H1 (cell line): ENCODE results near the gene RPS6KL1. TPM values are rescaled to one million over a fixed set of nuclear protein-coding genes. Genes with fewer than 3 reads are reported as not detected.

Experiments
- CTCF ChIA-PET: fragments of 300-600 bp; sonication (Branson Sonifier 250); formaldehyde crosslinking; loops from one replicate; lab custom pipeline; 2021; ENCODE audit not compliant: partially characterized antibody; lab: Charles Lee
- POLR2A ChIA-PET: fragments of 300-600 bp; sonication (Branson Sonifier 250); formaldehyde crosslinking; loops from one replicate; lab custom pipeline; 2021; ENCODE audit warnings: inconsistent platforms; ENCODE audit not compliant: partially characterized antibody; lab: Charles Lee
- DNase-seq, 2 experiments: peaks; one replicate each; pipeline versions ENCODE4 v3.0.0 to v3.0.0-alpha.2; 2010 to 2022; ENCODE audit warnings: low spot score in 2 of 2, low read depth in 1 of 2, mixed read lengths in 1 of 2
- FAIRE-seq: peaks from 2 replicates; lab custom pipeline; 2011; peaks lifted over from hg19 to GRCh38; lab: Jason Lieb, UNC
- H2AFZ ChIP-seq: 2 replicates; pipeline ENCODE4 v1.8.1; 2012; ENCODE audit warnings: low read length, inconsistent platforms
- H2AK5ac ChIP-seq: 2 replicates; pipeline ENCODE4 v1.6.1; 2013; ENCODE audit warnings: low read depth, low read length
- H2BK120ac ChIP-seq: replicated peaks from 2 replicates; pipeline ENCODE3; 2013; ENCODE audit warnings: low read depth, low read length, inconsistent platforms
- H2BK12ac ChIP-seq: 2 replicates; pipeline ENCODE4 v1.6.1; 2013; ENCODE audit warnings: low read depth, low read length
- H2BK15ac ChIP-seq: 2 replicates; pipeline ENCODE4 v1.6.1; 2013; ENCODE audit warnings: low read length
- H2BK20ac ChIP-seq: 2 replicates; pipeline ENCODE4 v1.6.1; 2013; ENCODE audit warnings: low read length
- H2BK5ac ChIP-seq: 2 replicates; pipeline ENCODE4 v1.6.1; 2013; ENCODE audit warnings: low read depth, low read length
- H3K14ac ChIP-seq: 2 replicates; pipeline ENCODE4 v1.6.1; 2013; ENCODE audit warnings: inconsistent platforms; ENCODE audit not compliant: insufficient read length
- H3K18ac ChIP-seq: 2 replicates; pipeline ENCODE4 v1.6.1; 2013; ENCODE audit warnings: low read length; ENCODE audit errors: extremely low read depth
- H3K23ac ChIP-seq: 2 replicates; pipeline ENCODE4 v1.6.1; 2013; ENCODE audit warnings: inconsistent platforms; ENCODE audit not compliant: insufficient read length
- H3K23me2 ChIP-seq: 2 replicates; pipeline ENCODE4 v1.6.1; 2013; ENCODE audit warnings: low read depth, low read length
- H3K27ac ChIP-seq: 2 replicates; pipeline ENCODE4 v1.6.1; 2011; ENCODE audit warnings: low read depth, low read length, inconsistent platforms
- H3K27me3 ChIP-seq, 4 experiments: replicated peaks in 1 of 4; 1 replicate in 1 of 4; 2 replicates in 3 of 4; pipeline versions ENCODE4 v1.6.1 to v1.8.1; 2011 to 2013; ENCODE audit warnings: low read length in 3 of 4, mild to moderate bottlenecking in 3 of 4, inconsistent platforms in 2 of 4, mixed read lengths in 2 of 4, moderate library complexity in 1 of 4; ENCODE audit not compliant: control insufficient read depth in 3 of 4, insufficient read depth in 3 of 4; ENCODE audit errors: extremely low read depth in 1 of 4
- H3K36me3 ChIP-seq, 4 experiments: 2 replicates each; pipeline versions ENCODE4 v1.6.1 to v1.8.1; 2011 to 2013; ENCODE audit warnings: mild to moderate bottlenecking in 4 of 4, low read length in 3 of 4, moderate library complexity in 2 of 4, control low read depth in 1 of 4, inconsistent platforms in 1 of 4; ENCODE audit not compliant: insufficient read depth in 4 of 4, control insufficient read depth in 2 of 4
- H3K4ac ChIP-seq: replicated peaks from 2 replicates; pipeline ENCODE3; 2013; ENCODE audit warnings: low read length, low read depth, mixed read lengths, inconsistent platforms; ENCODE audit not compliant: insufficient read length
- H3K4me1 ChIP-seq, 4 experiments: replicated peaks in 1 of 4; 1 replicate in 1 of 4; 2 replicates in 3 of 4; pipeline versions ENCODE4 v1.6.1 to v1.8.1; 2011 to 2013; ENCODE audit warnings: low read length in 3 of 4, inconsistent platforms in 2 of 4, mixed read lengths in 1 of 4; ENCODE audit not compliant: insufficient read depth in 4 of 4, control insufficient read depth in 3 of 4
- H3K4me2 ChIP-seq, 2 experiments: 2 replicates each; pipeline versions ENCODE4 v1.6.1 to v1.8.1; 2011 to 2013; ENCODE audit warnings: low read depth in 2 of 2, low read length in 2 of 2, control low read depth in 1 of 2, inconsistent platforms in 1 of 2, mild to moderate bottlenecking in 1 of 2; ENCODE audit not compliant: insufficient read depth in 1 of 2
- H3K4me3 ChIP-seq, 4 experiments: fragments of 200-600, 300-600 bp in 1 of 4; sonication (generic), shearing (Covaris generic), sonication (Bioruptor Twin) in 1 of 4; 2 replicates each; pipeline versions ENCODE4 v1.5.1 to v1.8.1; 2011 to 2016; ENCODE audit warnings: low read length in 4 of 4, low read depth in 3 of 4, control low read depth in 2 of 4, inconsistent platforms in 2 of 4, mild to moderate bottlenecking in 2 of 4, mixed read lengths in 1 of 4, moderate library complexity in 1 of 4; ENCODE audit not compliant: insufficient read depth in 2 of 4; ENCODE audit errors: extremely low read depth in 1 of 4
- H3K56ac ChIP-seq: replicated peaks from 2 replicates; pipeline ENCODE3; 2013; ENCODE audit warnings: low read depth, mild to moderate bottlenecking, mixed read lengths, low read length, inconsistent platforms; ENCODE audit not compliant: insufficient read length
- H3K79me1 ChIP-seq: 2 replicates; pipeline ENCODE4 v1.6.1; 2013; ENCODE audit warnings: low read depth, low read length, control low read depth
- H3K79me2 ChIP-seq, 2 experiments: 2 replicates each; pipeline versions ENCODE4 v1.6.1 to v1.8.1; 2012 to 2013; ENCODE audit warnings: low read length in 2 of 2, mild to moderate bottlenecking in 2 of 2, inconsistent platforms in 1 of 2; ENCODE audit not compliant: insufficient read depth in 2 of 2, control insufficient read depth in 1 of 2
- H3K9ac ChIP-seq, 4 experiments: replicated peaks in 1 of 4; 1 replicate in 1 of 4; 2 replicates in 3 of 4; pipeline versions ENCODE4 v1.6.1 to v1.8.1; 2011 to 2013; ENCODE audit warnings: low read depth in 3 of 4, low read length in 3 of 4, control low read depth in 2 of 4, mild to moderate bottlenecking in 2 of 4, moderate library complexity in 2 of 4, inconsistent platforms in 1 of 4; ENCODE audit errors: extremely low read depth in 1 of 4
- H3K9me3 ChIP-seq, 2 experiments: 2 replicates each; pipeline versions ENCODE4 v1.6.1 to v1.8.1; 2012 to 2013; ENCODE audit warnings: mild to moderate bottlenecking in 2 of 2, moderate library complexity in 2 of 2, control low read depth in 1 of 2, inconsistent platforms in 1 of 2, low read depth in 1 of 2, low read length in 1 of 2, mixed read lengths in 1 of 2; ENCODE audit not compliant: insufficient read depth in 2 of 2
- H4K20me1 ChIP-seq, 2 experiments: replicated peaks in 1 of 2; 2 replicates each; pipeline versions ENCODE3 to v1.8.1; 2011 to 2013; ENCODE audit warnings: inconsistent platforms in 2 of 2, low read length in 2 of 2, mild to moderate bottlenecking in 1 of 2; ENCODE audit not compliant: insufficient read depth in 2 of 2, control insufficient read depth in 1 of 2
- H4K5ac ChIP-seq: 2 replicates; pipeline ENCODE4 v1.6.1; 2013; ENCODE audit warnings: low read length, low read depth, mixed read lengths, inconsistent platforms; ENCODE audit not compliant: insufficient read length
- H4K8ac ChIP-seq: 2 replicates; pipeline ENCODE4 v1.8.0; 2013; ENCODE audit warnings: mild to moderate bottlenecking, moderate library complexity, low read length, inconsistent platforms; ENCODE audit not compliant: insufficient read depth; ENCODE audit errors: extremely low read depth
- H4K91ac ChIP-seq: replicated peaks from 2 replicates; pipeline ENCODE3; 2013; ENCODE audit warnings: low read length, mixed read lengths, inconsistent platforms; ENCODE audit not compliant: insufficient read length
- NANOG ChIP-seq: IDR thresholded peaks from 2 replicates; pipeline ENCODE4 v1.6.1; 2011; ENCODE audit warnings: low read length, low read depth, mild to moderate bottlenecking, inconsistent platforms; ENCODE audit not compliant: insufficient read depth, poor library complexity, severe bottlenecking
- SIX5 ChIP-seq: IDR thresholded peaks from 2 replicates; pipeline ENCODE4 v1.6.1; 2011; ENCODE audit warnings: mild to moderate bottlenecking, low read depth, low read length
- SP4 ChIP-seq: IDR thresholded peaks from 2 replicates; pipeline ENCODE4 v1.6.1; 2012; ENCODE audit warnings: low read length, inconsistent platforms
- TEAD4 ChIP-seq: IDR thresholded peaks from 2 replicates; pipeline ENCODE4 v1.6.1; 2012; ENCODE audit warnings: low read depth, low read length, inconsistent platforms, mixed read lengths
- ZNF274 ChIP-seq: IDR thresholded peaks from 2 replicates; pipeline ENCODE4 v1.7.0; 2012; ENCODE audit warnings: low read length, borderline replicate concordance; ENCODE audit errors: extremely low read depth
- WGBS, 2 experiments: shearing (Covaris generic) in 1 of 2; methylation state at CpG; one replicate each; pipeline versions ENCODE4 v1.1.6 to v1.1.7; 2013 to 2015; ENCODE audit warnings: low lambda C conversion rate in 2 of 2, mixed read lengths in 2 of 2, inconsistent platforms in 1 of 2, low coverage in 1 of 2, missing lambda C conversion rate in 1 of 2; ENCODE audit not compliant: insufficient replicate concordance in 2 of 2, insufficient coverage in 1 of 2, insufficient read length in 1 of 2; ENCODE audit errors: extremely low coverage in 1 of 2, missing lambda C conversion rate in 1 of 2; 5-methylcytosine and 5-hydroxymethylcytosine counted together
- polyA plus RNA-seq, 7 experiments: library from polyadenylated mRNA; depleted of rRNA in 3 of 7; stranded (reverse) in 5 of 7; unstranded in 2 of 7; fragments of >200 nt in 5 of 7; fragments of 200-250 nt in 2 of 7; gene quantifications; 1 replicate in 5 of 7; 2 replicates in 1 of 7; 4 replicates in 1 of 7; pipeline versions ENCODE4 v1.2.1 to v1.2.3, GENCODE V29; 2011 to 2013; ENCODE audit warnings: missing spikeins in 2 of 7, mixed read lengths in 2 of 7
- total RNA-seq: library from RNA; stranded (reverse); fragmentation: NEBNext Ultra II Directional; extraction: Animal tissue kit (Norgen Biotek cat#: 25700); gene quantifications from 2 replicates; pipeline ENCODE4 v1.2.1, GENCODE V29; 2021

The RPS6KL1 gene
- total and polyA plus RNA-seq, 2 of the 8 experiments (the other 6 are each of a cell fraction or from before 2014, with no cell fraction given), result 9.8 to 13.8 TPM

GRCh38 chr14:74915426-74915825 is 7.6 kb downstream of the RPS6KL1 start:
- no peak for FAIRE-seq
- Histone ChIP-seq H3K56ac (no peak overlapping the region), H3K18ac (no peak overlapping the region)
- TF ChIP-seq ZNF274, result no peak
- no peak for TF ChIP-seq SIX5
- no peak for TF ChIP-seq TEAD4
- no peak for TF ChIP-seq NANOG
- no peak for TF ChIP-seq SP4

More at GRCh38 chr14:74915426-74915825, 7.6 kb downstream of the RPS6KL1 start:
- Histone ChIP-seq H2BK12ac (no peak overlapping the region), H2BK120ac (no peak overlapping the region), H3K79me1 (no peaks in the 10 kb centered on the region), H4K8ac (no peak overlapping the region), H3K4me1 (no peaks in the 10 kb centered on the region; a peak in 1 of 7 replicates), H3K4me3 (no peak overlapping the region), H2AFZ (no peak overlapping the region), H3K4me2 (no peak overlapping the region), H4K91ac (no peak overlapping the region), H2BK20ac (no peak overlapping the region), H3K36me3 (peaks cover 0 to 3% (median 0%) of the 10 kb centered on the region in 4 experiments; a peak in 3 of 8 replicates), H4K20me1 (no peaks in the 10 kb centered on the region), H3K23ac (no peak overlapping the region), H3K9ac (no peak overlapping the region), H3K27me3 (no peaks in the 10 kb centered on the region), H3K23me2 (no peaks in the 10 kb centered on the region), H3K27ac (no peak overlapping the region), H3K79me2 (no peaks in the 10 kb centered on the region), H3K14ac (no peak overlapping the region), H3K9me3 (no peaks in the 10 kb centered on the region), H2AK5ac (no peak overlapping the region), H3K4ac (no peak overlapping the region), H2BK15ac (no peak overlapping the region), H2BK5ac (no peak overlapping the region), H4K5ac (no peak overlapping the region)
- DNase-seq, result no peak
- POLR2A ChIA-PET, result no interaction called here
- 96% methylated on average over 4 of the region's 4 CpGs; no CpG with 5 or more reads in 1 of the 2 experiments for WGBS, 2 experiments
- CTCF ChIA-PET, result interaction anchor here (1.1 to 1.5 kb wide), 3 partner anchors 27 to 173 kb away, joined by 3 to 5 read pairs (median 4); no protein-coding TSS in a partner anchor
